ENCODE data around the gene PODXL2.

PODXL2 gene

GRCh38 chr3:127656906-127657305 is 27.9 kb downstream of the PODXL2 start:
- Histone ChIP-seq H3K4me1 (peaks cover 6% of the 10 kb centered on the region), H3K36me3 (ENCODE audit: control insufficient read depth, insufficient read depth, low read length) (no peaks in the 10 kb centered on the region), H3K79me2 (no peaks in the 10 kb centered on the region), H3K9me3 (ENCODE audit: control insufficient read depth, low read length) (no peaks in the 10 kb centered on the region), H3K27me3 (ENCODE audit: control insufficient read depth, insufficient read depth, low read length) (no peaks in the 10 kb centered on the region), H3K9ac (no peak overlapping the region), H3K4me2 (ENCODE audit: low read length) (no peak overlapping the region), H3K4me3 (ENCODE audit: low read depth, low read length) (no peak overlapping the region), H2AFZ (no peak overlapping the region), H3K27ac (no peak overlapping the region)
- no peak for TF ChIP-seq CTCF (IDR thresholded peaks at IDR 0.05)

DNA sequence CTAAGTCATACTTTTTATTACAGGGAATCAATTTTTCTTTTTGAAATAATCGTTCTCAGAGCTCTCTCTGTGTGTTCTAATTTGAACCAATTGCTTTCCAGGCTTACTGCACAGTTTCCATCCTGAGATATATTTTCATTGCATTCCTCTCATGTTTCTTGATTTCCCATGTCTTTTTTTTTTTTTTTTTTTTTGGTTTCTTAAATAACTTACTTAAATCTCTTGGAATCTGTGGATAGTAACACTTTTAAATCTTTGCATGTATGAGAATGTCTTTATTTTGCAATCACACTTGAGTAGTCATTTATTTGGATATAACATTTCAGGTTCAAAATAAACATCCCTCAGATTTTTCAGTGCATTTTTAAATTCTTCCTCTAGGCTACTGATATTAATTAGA is 29.2 kb downstream of the PODXL2 start:
- no peak overlapping the region for H3K4me3 ChIP-seq (ENCODE audit: low read depth, low read length)
- TF ChIP-seq CTCF (IDR thresholded peaks at IDR 0.05): no peak
- no peaks in the 10 kb centered on the region for H3K36me3 ChIP-seq (ENCODE audit: control insufficient read depth, insufficient read depth, low read length)
- no peaks in the 10 kb centered on the region for H3K9me3 ChIP-seq (ENCODE audit: control insufficient read depth, low read length)
- H3K4me1 ChIP-seq: peaks cover 6% of the 10 kb centered on the region
- H2AFZ ChIP-seq: no peak overlapping the region
- no peak overlapping the region for H3K4me2 ChIP-seq (ENCODE audit: low read length)
- no peak overlapping the region for H3K9ac ChIP-seq
- no peaks in the 10 kb centered on the region for H3K79me2 ChIP-seq
- H3K27ac ChIP-seq: no peak overlapping the region
- H3K27me3 ChIP-seq (ENCODE audit: control insufficient read depth, insufficient read depth, low read length): no peaks in the 10 kb centered on the region

- Histone ChIP-seq H3K4me1 (peaks cover 2% of the 10 kb centered on the region), H3K4me2 (ENCODE audit: low read length) (no peak overlapping the region), H3K27me3 (ENCODE audit: control insufficient read depth, insufficient read depth, low read length) (no peaks in the 10 kb centered on the region), H3K4me3 (ENCODE audit: low read depth, low read length) (no peak overlapping the region), H3K36me3 (ENCODE audit: control insufficient read depth, insufficient read depth, low read length) (no peaks in the 10 kb centered on the region), H3K9me3 (ENCODE audit: control insufficient read depth, low read length) (no peaks in the 10 kb centered on the region), H3K79me2 (no peaks in the 10 kb centered on the region), H3K27ac (no peak overlapping the region), H2AFZ (no peak overlapping the region), H3K9ac (no peak overlapping the region)
- TF ChIP-seq CTCF (IDR thresholded peaks at IDR 0.05): no peak
Observed at GRCh38 chr3:127660621-127661251, 31.8 kb downstream of the PODXL2 start.

GRCh38 chr3:127661600-127661999 is 32.6 kb downstream of the PODXL2 start:
- no peak overlapping the region for H2AFZ ChIP-seq
- H3K79me2 ChIP-seq: no peaks in the 10 kb centered on the region
- no peaks in the 10 kb centered on the region for H3K27me3 ChIP-seq (ENCODE audit: control insufficient read depth, insufficient read depth, low read length)
- H3K27ac ChIP-seq: no peak overlapping the region
- no peaks in the 10 kb centered on the region for H3K9me3 ChIP-seq (ENCODE audit: control insufficient read depth, low read length)
- no peak overlapping the region for H3K4me3 ChIP-seq (ENCODE audit: low read depth, low read length)
- H3K4me1 ChIP-seq: no peaks in the 10 kb centered on the region
- H3K36me3 ChIP-seq (ENCODE audit: control insufficient read depth, insufficient read depth, low read length): no peaks in the 10 kb centered on the region
- H3K9ac ChIP-seq: no peak overlapping the region
- TF ChIP-seq CTCF (IDR thresholded peaks at IDR 0.05): no peak
- no peak overlapping the region for H3K4me2 ChIP-seq (ENCODE audit: low read length)

- Histone ChIP-seq H3K4me2 (ENCODE audit: low read length) (no peak overlapping the region), H3K36me3 (ENCODE audit: control insufficient read depth, insufficient read depth, low read length) (no peaks in the 10 kb centered on the region), H3K27ac (no peak overlapping the region), H3K4me3 (ENCODE audit: low read depth, low read length) (no peak overlapping the region), H3K9ac (no peak overlapping the region), H3K79me2 (no peaks in the 10 kb centered on the region), H2AFZ (no peak overlapping the region), H3K4me1 (no peaks in the 10 kb centered on the region), H3K27me3 (ENCODE audit: control insufficient read depth, insufficient read depth, low read length) (no peaks in the 10 kb centered on the region), H3K9me3 (ENCODE audit: control insufficient read depth, low read length) (no peaks in the 10 kb centered on the region)
- no peak for TF ChIP-seq CTCF (IDR thresholded peaks at IDR 0.05)
Observed at GRCh38 chr3:127662001-127662469, 33.0 kb downstream of the PODXL2 start.
